ENCODE data around the gene MARS2.
"Not testable (repeated sequence)": the region's sequence is repeated elsewhere in the genome, so short reads cannot be mapped to it uniquely, and the experiment has no call there.

Gene MARS2

GRCh38 chr2:197706839-197707207 is 1.7 kb downstream of the MARS2 start:
- DNase-seq (ENCODE audit: low read depth): no peak

GRCh38 chr2:197707316-197708213 is 2.4 kb downstream of the MARS2 start:
- no peak for DNase-seq (ENCODE audit: low read depth)

- no peak for DNase-seq (ENCODE audit: low read depth)
These were observed 3.2 kb downstream of the MARS2 start for GRCh38 chr2:197708331-197708730.

GRCh38 chr2:197709140-197709539 is 4.0 kb downstream of the MARS2 start:
- not testable (repeated sequence) for DNase-seq (ENCODE audit: low read depth)

GRCh38 chr2:197710424-197711042 is 5.4 kb downstream of the MARS2 start:
- no peak for DNase-seq (ENCODE audit: low read depth)

GRCh38 chr2:197711578-197711977 is 6.4 kb downstream of the MARS2 start:
- no peak for DNase-seq (ENCODE audit: low read depth)

- no peak for DNase-seq (ENCODE audit: low read depth)
These were observed 8.1 kb downstream of the MARS2 start for GRCh38 chr2:197713271-197713670.

- DNase-seq (ENCODE audit: low read depth): no peak
These were observed 12.7 kb downstream of the MARS2 start for GRCh38 chr2:197717863-197718262.

- no peak for DNase-seq (ENCODE audit: low read depth)
These were observed 21.8 kb downstream of the MARS2 start for GRCh38 chr2:197727011-197727410.

GRCh38 chr2:197728555-197729544 is 23.7 kb downstream of the MARS2 start:
- not testable (repeated sequence) for DNase-seq (ENCODE audit: low read depth)

GRCh38 chr2:197740200-197740599 is 35.0 kb downstream of the MARS2 start:
- DNase-seq (ENCODE audit: low read depth): no peak
